Smooth muscle cell of the brain vasculature (primary cell): ENCODE measurements around the gene CCNB2.
"Not testable (repeated sequence)": the region's sequence is repeated elsewhere in the genome, so short reads cannot be mapped to it uniquely, and the experiment has no call there.

ENCODE experiments used
- DNase-seq: peaks from one replicate; pipeline ENCODE4 v3.0.0-alpha.2; 2012; ENCODE audit warnings: low read depth, low spot score

CCNB2 gene

GRCh38 chr15:59133929-59134427 lies 29.0 kb downstream of the CCNB2 start:
- no peak for DNase-seq

- no peak for DNase-seq
Observed at GRCh38 chr15:59137566-59137965, 32.6 kb downstream of the CCNB2 start.

DNA sequence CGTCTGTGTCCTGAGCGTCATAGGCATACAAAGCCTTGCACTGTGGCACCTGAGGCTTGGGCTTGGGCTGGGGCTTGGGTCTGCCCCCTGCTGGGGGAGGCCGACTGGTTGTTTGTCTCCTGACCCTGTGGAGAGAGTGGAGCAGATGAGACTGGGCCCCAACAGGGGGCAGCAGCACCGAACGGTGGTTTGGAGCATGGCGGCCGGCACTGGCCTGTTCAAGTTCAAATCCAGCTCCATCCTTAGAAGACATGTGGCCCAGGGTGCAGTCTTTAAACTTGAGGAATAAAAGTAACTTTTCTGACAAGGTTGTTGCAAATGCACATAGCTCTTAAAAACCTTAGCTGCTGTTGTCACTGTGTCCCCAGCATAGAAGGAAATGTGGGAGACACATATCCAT lies 33.3 kb downstream of the CCNB2 start:
- no peak for DNase-seq

DNA sequence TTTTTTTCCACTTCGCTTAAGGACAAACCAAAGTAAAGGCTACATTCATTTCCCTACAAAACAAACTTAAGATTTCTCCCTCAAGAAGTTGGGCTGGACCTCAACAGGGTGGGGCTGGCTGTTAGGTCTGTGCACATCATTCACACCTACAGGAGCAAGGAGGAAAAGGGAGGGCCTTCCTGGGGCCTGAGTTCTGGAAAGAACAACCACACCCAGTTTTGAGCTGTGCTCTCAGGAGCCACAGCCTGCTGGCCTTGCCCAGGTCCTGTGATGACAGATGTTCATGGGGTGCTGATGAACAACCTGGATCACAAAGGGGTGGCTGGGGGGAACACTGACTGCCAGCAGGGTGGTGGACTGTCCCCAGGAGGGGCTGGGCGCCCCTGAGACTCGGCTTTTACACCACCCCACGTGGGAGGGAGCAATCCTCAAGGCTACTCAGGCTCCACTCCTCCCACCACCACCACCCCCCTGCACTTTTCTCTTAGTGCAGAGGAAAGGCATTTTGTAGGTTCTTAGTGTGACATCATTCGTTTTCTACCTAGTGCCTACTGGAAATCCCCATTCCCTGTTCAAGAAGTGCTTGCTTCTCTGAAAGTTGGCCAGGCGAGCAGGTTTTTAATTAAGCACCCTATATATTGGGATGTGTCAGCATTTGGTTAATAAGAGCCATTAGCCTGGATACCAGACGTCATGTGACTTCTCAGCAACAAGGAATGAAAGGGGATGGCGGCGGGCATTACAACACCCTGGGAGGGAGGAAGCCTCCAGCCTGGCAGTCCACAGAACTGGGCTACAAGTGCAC lies 35.7 kb downstream of the CCNB2 start:
- no peak for DNase-seq

DNA sequence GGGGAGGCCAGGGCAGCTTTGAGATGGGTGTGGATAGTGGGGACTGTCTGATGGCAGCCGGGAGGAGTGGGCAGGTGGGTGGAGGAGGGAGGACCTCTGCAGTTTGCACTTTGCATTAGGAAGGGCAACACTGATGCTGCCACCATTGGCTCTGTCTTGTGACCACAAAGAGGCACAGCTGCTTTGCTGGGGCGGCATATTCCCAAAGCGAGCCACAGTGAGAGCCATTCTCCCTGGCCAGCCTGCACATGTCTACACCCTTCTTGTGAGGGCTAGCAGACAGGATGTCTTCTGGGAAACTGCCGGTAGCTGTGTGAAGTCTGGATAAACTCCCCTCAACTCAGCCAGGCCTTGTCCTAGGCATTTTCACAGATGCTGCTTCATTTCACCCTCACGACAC lies 38.3 kb downstream of the CCNB2 start:
- no peak for DNase-seq

- DNase-seq = not testable (repeated sequence)
Observed at GRCh38 chr15:59144594-59144993, 39.6 kb downstream of the CCNB2 start.

DNA sequence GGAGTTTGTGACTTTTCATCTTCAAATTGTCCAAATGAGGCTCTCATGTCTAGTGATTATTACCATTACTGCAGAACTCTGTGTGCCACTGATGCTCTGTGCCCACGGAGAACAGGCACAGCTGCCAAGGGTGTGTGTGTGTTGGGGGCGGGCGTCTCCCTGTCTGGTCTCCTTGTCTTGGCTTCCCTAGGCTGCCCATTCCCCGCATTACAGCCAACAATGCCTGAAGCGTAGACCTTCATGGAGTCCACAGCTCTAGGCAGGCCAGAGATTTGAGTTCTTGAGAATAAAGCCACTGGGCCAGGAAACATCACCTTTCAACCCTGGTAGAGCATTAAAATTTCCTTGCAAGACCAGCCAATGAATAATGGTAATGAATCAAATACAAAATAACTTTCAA lies 42.7 kb downstream of the CCNB2 start:
- DNase-seq = no peak

GRCh38 chr15:59148153-59148833 lies 43.3 kb downstream of the CCNB2 start:
- DNase-seq = no peak

DNA sequence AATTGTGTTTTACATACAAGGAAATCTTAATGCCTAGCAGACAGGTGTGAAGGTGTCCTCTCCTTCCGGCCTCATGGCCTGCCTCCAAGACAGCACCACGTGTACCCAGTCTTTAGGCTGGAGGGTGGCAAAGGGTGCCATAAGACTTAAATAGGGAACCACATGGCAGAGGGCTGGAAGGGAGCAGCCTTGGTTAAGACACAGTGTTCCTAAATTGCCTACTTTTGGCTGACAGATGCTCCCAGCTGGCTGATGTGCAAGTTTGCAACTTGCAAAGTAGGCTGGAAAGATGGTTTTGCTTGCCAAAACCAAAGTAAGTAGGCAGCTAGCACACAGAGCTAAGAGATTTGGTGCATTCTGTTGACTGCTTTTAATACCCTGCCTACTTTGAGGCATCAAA lies 45.2 kb downstream of the CCNB2 start:
- DNase-seq = no peak

DNA sequence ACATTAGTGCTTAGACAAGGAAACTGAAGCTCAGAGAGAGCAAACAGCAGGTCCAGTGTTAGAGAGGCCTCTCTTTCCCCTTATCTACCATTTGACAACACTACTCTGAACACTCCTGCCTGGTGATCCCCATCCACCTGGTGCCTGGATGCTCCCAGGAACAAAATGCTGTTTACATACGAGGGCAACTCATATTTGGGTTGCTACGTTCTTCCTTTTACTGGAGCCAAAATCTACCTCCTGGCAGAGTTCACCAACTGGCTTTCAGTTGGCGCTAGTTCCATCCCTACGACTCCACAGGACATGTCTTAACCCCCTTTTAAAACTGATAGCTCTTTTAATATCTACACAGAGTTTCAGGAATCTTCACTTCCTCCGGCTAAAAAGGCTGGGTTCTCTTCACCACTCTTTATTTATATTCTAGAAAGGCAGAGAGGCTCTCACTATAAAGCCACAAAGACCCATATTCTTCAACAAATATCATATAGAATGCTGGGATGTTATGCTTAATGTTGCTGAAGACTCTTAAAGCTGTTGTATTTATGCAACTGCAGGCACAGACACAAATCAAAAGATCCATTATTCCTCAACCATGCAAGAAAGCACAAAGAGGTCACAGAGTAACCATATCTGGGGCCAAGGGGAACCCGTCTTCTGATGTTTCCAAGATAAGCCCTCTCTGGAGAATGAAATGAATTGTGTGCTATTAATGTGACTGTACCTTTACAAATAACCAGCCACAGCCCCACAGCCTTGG lies 47.9 kb downstream of the CCNB2 start:
- no peak for DNase-seq

GRCh38 chr15:59153466-59153865 lies 48.5 kb downstream of the CCNB2 start:
- DNase-seq = no peak

DNA sequence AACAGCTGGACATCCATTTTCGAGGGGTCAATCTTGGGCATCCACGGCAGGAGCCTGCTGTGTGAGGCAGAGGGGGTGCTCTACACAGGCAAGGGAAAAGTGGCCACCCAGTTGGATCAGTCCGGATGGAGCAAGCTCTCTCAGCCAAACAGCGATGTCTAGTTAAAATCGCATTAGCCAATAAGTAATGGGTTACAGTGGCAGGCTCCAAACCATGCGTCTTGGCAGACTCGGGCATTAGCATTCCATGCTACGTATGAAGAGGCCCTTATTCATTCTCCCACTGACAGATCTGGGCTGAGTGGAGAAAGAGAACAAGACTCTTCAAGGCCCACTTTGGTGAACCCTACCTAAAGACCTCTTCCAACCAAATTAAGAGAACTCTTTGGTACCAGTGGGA lies 49.3 kb downstream of the CCNB2 start:
- DNase-seq = no peak

GRCh38 chr15:59155431-59155830 lies 50.5 kb downstream of the CCNB2 start:
- DNase-seq = no peak

DNA sequence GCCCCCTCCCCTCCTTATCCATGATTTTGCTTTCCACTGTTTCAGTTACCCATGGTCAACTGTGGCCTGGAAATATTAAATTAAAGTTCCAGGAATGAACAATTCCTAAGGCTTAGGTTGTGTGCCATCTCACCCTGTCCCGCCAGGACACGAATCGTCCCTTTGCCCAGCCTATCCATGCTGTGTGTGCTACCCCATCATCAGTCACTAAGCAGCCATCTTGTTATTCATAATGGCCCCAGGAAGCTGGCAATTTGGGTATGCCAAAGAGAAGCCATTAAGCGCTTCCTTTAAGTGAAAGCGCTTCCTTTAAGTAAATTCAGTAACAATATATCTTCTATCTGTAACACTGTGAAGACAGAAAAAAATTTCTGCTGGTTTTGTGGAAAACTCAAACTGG lies 52.5 kb downstream of the CCNB2 start:
- DNase-seq = no peak

DNA sequence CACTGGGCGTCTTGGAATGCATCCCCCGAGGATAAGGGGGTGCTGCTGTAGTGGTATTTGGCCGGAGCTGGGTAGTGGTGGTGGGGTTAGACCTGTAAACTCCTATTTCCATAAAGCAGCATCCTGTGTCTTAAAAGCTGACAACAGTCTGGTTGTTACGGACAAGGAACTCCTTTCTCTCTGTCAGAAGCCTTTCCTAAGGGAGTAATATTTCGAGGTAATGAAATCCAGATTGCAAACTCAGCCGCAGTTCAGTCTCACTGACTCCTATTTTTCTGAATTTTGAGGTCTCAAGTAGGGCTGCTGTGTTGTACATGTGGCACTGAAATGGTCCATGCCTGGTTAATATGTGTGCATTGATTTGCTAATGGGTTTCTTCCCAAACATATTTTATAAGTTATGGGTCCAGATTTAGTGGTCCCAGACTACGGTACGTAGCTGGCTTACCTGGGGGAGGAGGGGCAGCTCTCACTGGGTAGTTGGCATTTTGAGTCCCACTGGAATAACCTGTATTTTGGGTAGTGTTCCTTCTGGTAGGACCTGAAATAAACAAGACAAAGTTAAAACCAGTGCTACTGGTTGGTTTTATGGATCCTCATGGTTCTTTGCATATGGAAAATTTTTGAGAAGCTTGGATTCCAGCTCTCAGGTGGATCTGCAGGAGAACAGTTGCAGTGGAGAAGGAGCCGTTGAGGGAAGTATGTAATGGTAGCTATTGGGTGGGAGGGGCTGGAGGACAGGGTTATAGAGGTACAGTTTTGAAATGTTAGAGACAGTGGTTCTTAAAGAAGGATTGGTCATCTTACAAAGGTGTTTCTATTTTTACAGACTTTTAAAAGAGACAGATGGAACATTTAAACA lies 53.1 kb downstream of the CCNB2 start:
- DNase-seq = no peak

- no peak for DNase-seq
Observed at GRCh38 chr15:59158701-59159034, 53.7 kb downstream of the CCNB2 start.

DNA sequence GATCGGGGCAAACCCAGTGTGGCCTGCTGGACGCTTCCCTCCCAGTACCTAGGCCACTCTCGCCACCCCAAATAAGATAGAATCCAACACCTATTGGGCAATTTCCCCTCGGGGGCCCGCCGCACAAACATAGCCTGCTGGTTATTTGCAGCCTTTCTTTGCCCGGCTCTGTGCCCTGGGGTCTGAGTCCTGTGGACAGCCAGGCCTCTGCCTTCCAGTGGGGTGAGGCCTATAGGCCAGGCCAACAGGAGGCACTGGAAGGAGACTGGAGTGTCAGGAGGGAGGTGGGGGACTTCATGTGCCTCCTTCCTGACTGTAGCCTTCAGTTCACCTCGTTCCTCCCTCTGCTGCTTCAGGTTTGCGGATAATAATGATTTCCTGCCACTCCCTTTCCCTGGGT lies 54.3 kb downstream of the CCNB2 start:
- no peak for DNase-seq

DNA sequence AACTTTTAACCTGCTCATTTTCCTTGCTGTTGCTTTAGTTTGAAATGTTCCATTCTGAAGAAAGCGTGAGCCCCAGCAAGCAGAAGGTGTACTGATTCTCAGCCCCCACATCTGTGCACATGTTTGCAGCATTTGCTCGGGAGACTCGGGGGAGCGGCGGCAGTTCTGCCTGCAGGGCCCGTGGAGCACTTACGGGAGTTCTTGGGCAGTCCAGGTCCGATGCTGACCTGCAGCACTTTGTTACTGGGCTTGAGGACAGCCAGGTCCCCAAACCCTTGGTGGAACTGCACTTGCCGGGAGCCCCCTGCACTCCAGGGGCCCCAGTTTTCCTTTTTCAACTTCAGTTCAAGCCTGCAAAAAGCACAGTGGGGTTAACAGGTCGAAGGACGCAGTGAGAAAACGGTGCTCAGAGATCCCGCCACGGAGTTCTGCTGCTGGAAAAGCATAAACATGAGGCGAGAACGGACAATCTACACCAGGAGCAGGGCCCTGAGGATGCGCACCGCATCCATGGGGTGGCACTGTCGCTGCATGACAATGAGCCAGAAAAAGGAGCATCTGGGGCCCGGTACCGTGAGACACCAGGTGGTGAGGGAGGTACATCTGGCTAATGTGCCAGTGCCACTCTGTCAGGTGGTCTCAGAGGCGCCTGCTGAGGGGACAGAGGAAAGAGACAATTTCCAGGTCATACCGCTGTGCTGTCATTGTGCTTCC lies 56.1 kb downstream of the CCNB2 start:
- no peak for DNase-seq

GRCh38 chr15:59162080-59162479 lies 57.1 kb downstream of the CCNB2 start:
- DNase-seq = not testable (repeated sequence)

DNA sequence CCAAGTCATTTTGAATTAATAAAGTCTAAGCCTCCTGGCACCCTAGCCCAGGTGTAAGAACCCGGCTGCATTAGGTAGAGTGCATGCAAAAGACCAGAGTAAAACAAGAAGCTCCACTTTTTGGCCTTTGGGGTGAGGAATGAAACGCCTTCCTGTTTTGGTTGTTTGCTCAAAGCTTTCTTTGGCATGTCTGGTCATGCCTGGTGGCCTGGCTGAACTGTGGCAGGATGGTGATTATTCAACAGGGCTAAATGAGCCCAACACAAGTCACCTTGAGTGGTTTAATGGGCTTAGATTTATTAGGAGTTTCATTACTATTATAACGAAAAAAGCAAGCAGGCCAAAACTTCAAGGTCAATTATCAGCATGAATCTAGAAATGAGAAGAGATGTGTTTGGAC lies 60.8 kb downstream of the CCNB2 start:
- DNase-seq = no peak

GRCh38 chr15:59166166-59166565 lies 61.2 kb downstream of the CCNB2 start:
- no peak for DNase-seq
